Islet of Langerhans (tissue), 1 donor: Measurements from ENCODE around the gene RAB6B.

Source experiments
- FAIRE-seq: peaks from one replicate; lab custom pipeline; 2011; peaks lifted over from hg19 to GRCh38; lab: Jason Lieb, UNC

RAB6B gene

GRCh38 chr3:133856316-133856715 is 39.4 kb downstream of the RAB6B start:
- FAIRE-seq, result no peak

- FAIRE-seq, result no peak
These were observed 39.9 kb downstream of the RAB6B start for GRCh38 chr3:133855772-133856171.

- FAIRE-seq, result no peak
These were observed 40.7 kb downstream of the RAB6B start for GRCh38 chr3:133855002-133855370.

- FAIRE-seq, result no peak
These were observed 41.2 kb downstream of the RAB6B start for GRCh38 chr3:133854264-133855001.

GRCh38 chr3:133853925-133854227 is 41.8 kb downstream of the RAB6B start:
- FAIRE-seq, result no peak

GRCh38 chr3:133853063-133853924 is 42.4 kb downstream of the RAB6B start:
- no peak for FAIRE-seq

GRCh38 chr3:133851931-133852330 is 43.8 kb downstream of the RAB6B start:
- FAIRE-seq, result no peak

GRCh38 chr3:133851266-133851906 is 44.3 kb downstream of the RAB6B start:
- FAIRE-seq, result no peak

GRCh38 chr3:133850034-133850433 is 45.6 kb downstream of the RAB6B start:
- no peak for FAIRE-seq

- FAIRE-seq, result no peak
These were observed 46.3 kb downstream of the RAB6B start for GRCh38 chr3:133849346-133849745.

GRCh38 chr3:133845127-133845526 is 50.6 kb downstream of the RAB6B start:
- FAIRE-seq, result no peak

- FAIRE-seq, result no peak
These were observed 52.0 kb downstream of the RAB6B start for GRCh38 chr3:133843634-133844033.

GRCh38 chr3:133842158-133842557 is 53.5 kb downstream of the RAB6B start:
- FAIRE-seq, result no peak

GRCh38 chr3:133841196-133841595 is 54.5 kb downstream of the RAB6B start:
- no peak for FAIRE-seq

GRCh38 chr3:133840767-133841166 is 54.9 kb downstream of the RAB6B start:
- no peak for FAIRE-seq

GRCh38 chr3:133840055-133840737 is 55.5 kb downstream of the RAB6B start:
- no peak for FAIRE-seq

- no peak for FAIRE-seq
These were observed 56.5 kb downstream of the RAB6B start for GRCh38 chr3:133838916-133839800.

- no peak for FAIRE-seq
These were observed 57.3 kb downstream of the RAB6B start for GRCh38 chr3:133838296-133838789.

GRCh38 chr3:133837487-133838295 is 58.0 kb downstream of the RAB6B start:
- FAIRE-seq, result no peak

GRCh38 chr3:133836497-133837158 is 59.1 kb downstream of the RAB6B start:
- FAIRE-seq, result no peak
